Stomach (tissue), 4 donors: Measurements from ENCODE around the gene ITM2B.

Source experiments
- CTCF ChIP-seq, 7 experiments: fragments of 450-650 bp in 4 of 7; fragments of 200-600 bp in 3 of 7; sonication (generic) in 3 of 7; IDR thresholded peaks; one replicate each; pipeline ENCODE4 v1.5.1; 2016 to 2019; ENCODE audit warnings: antibody characterized with exemption in 7 of 7, control low read depth in 2 of 7, mild to moderate bottlenecking in 1 of 7
- POLR2A ChIP-seq, 4 donors: fragments of 450-650 bp; IDR thresholded peaks; one replicate each; pipeline ENCODE4 v1.6.1; 2016; ENCODE audit warnings: antibody characterized with exemption in 4 of 4, control low read depth in 2 of 4, mild to moderate bottlenecking in 1 of 4, moderate library complexity in 1 of 4

- TF ChIP-seq CTCF (IDR thresholded peaks at IDR 0.05) (no peak), POLR2A (IDR thresholded peaks at IDR 0.05) (no peak)
Observed at GRCh38 chr13:48278806-48279205, 45.8 kb downstream of the ITM2B start.
